H9 (cell line): ENCODE results near the gene SOX8. TPM values are rescaled to one million over a fixed set of nuclear protein-coding genes. Genes with fewer than 3 reads are reported as not detected.

Source experiments
- DNase-seq: peaks from one replicate; pipeline ENCODE4 v3.0.0-alpha.2; 2017
- H2AFZ ChIP-seq: one replicate; pipeline ENCODE4 v1.6.1; 2013; ENCODE audit warnings: mild to moderate bottlenecking, low read length, control low read depth, moderate library complexity
- H2AK5ac ChIP-seq: 2 replicates; pipeline ENCODE4 v1.6.1; 2013; ENCODE audit warnings: low read length, control low read depth, mixed read lengths; ENCODE audit not compliant: insufficient read length
- H2BK120ac ChIP-seq: one replicate; pipeline ENCODE4 v1.6.1; 2013; ENCODE audit warnings: low read depth, mild to moderate bottlenecking, low read length, control low read depth, inconsistent platforms; ENCODE audit not compliant: poor library complexity, severe bottlenecking
- H2BK12ac ChIP-seq: 2 replicates; pipeline ENCODE4 v1.6.1; 2013; ENCODE audit warnings: low read length, control low read depth, mixed read lengths, low read depth; ENCODE audit not compliant: insufficient read length
- H2BK15ac ChIP-seq: 2 replicates; pipeline ENCODE4 v1.6.1; 2013; ENCODE audit warnings: low read depth, low read length, control low read depth
- H2BK20ac ChIP-seq: one replicate; pipeline ENCODE4 v1.6.1; 2013; ENCODE audit warnings: low read depth, mild to moderate bottlenecking, low read length, control low read depth, inconsistent platforms; ENCODE audit not compliant: poor library complexity, severe bottlenecking
- H2BK5ac ChIP-seq: 2 replicates; pipeline ENCODE4 v1.6.1; 2013; ENCODE audit warnings: low read length, control low read depth, mixed read lengths; ENCODE audit not compliant: insufficient read length
- H3K14ac ChIP-seq: 2 replicates; pipeline ENCODE4 v1.6.1; 2013; ENCODE audit warnings: low read length, control low read depth; ENCODE audit not compliant: insufficient read depth
- H3K18ac ChIP-seq: 2 replicates; pipeline ENCODE4 v1.6.1; 2013; ENCODE audit warnings: low read depth, mild to moderate bottlenecking, mixed read lengths, low read length, control low read depth; ENCODE audit not compliant: insufficient read length
- H3K23ac ChIP-seq: 2 replicates; pipeline ENCODE4 v1.6.1; 2013; ENCODE audit warnings: low read length, control low read depth, mixed read lengths, low read depth; ENCODE audit not compliant: insufficient read length
- H3K23me2 ChIP-seq: 2 replicates; pipeline ENCODE4 v1.6.1; 2013; ENCODE audit warnings: low read depth, mild to moderate bottlenecking, mixed read lengths, low read length, control low read depth; ENCODE audit not compliant: insufficient read length, poor library complexity, severe bottlenecking
- H3K27ac ChIP-seq: 2 replicates; pipeline ENCODE4 v1.5.1; 2013; ENCODE audit warnings: low read length, control low read depth, mixed read lengths, low read depth; ENCODE audit not compliant: insufficient read length
- H3K27me3 ChIP-seq: 2 replicates; pipeline ENCODE4 v1.6.1; 2013; ENCODE audit warnings: low read length, control low read depth, inconsistent platforms; ENCODE audit not compliant: insufficient read depth
- H3K4ac ChIP-seq: 2 replicates; pipeline ENCODE4 v1.6.1; 2013; ENCODE audit warnings: low read depth, mild to moderate bottlenecking, control low read depth, inconsistent platforms, low read length, moderate library complexity
- H3K4me1 ChIP-seq: 2 replicates; pipeline ENCODE4 v1.6.1; 2013; ENCODE audit warnings: low read length, control low read depth, inconsistent platforms; ENCODE audit not compliant: insufficient read depth
- H3K4me2 ChIP-seq: 2 replicates; pipeline ENCODE4 v1.6.1; 2013; ENCODE audit warnings: low read length, control low read depth, mixed read lengths; ENCODE audit not compliant: insufficient read length, insufficient read depth
- H3K56ac ChIP-seq: 2 replicates; pipeline ENCODE4 v1.6.1; 2013; ENCODE audit warnings: low read depth, mild to moderate bottlenecking, mixed read lengths, low read length, control low read depth; ENCODE audit not compliant: insufficient read length
- H3K79me1 ChIP-seq: 2 replicates; pipeline ENCODE4 v1.6.1; 2013; ENCODE audit warnings: low read depth, mild to moderate bottlenecking, moderate library complexity, low read length, control low read depth, inconsistent platforms; ENCODE audit not compliant: insufficient read depth, poor library complexity, severe bottlenecking
- H3K79me2 ChIP-seq: 2 replicates; pipeline ENCODE4 v1.6.1; 2013; ENCODE audit warnings: low read length, control low read depth, inconsistent platforms; ENCODE audit not compliant: insufficient read depth
- H3K9ac ChIP-seq: 2 replicates; pipeline ENCODE4 v1.6.1; 2013; ENCODE audit warnings: low read length, control low read depth, mixed read lengths; ENCODE audit not compliant: insufficient read length; ENCODE audit errors: extremely low read depth
- H3K9me3 ChIP-seq: one replicate; pipeline ENCODE4 v1.6.1; 2013; ENCODE audit warnings: low read depth, low read length, inconsistent platforms; ENCODE audit not compliant: control insufficient read depth
- H3T11ph ChIP-seq: one replicate; pipeline ENCODE4 v1.6.1; 2013; ENCODE audit warnings: mild to moderate bottlenecking, low read length, control low read depth, inconsistent platforms
- H4K20me1 ChIP-seq: one replicate; pipeline ENCODE4 v1.6.1; 2013; ENCODE audit not compliant: control insufficient read depth, insufficient read length, insufficient read depth
- H4K5ac ChIP-seq: 2 replicates; pipeline ENCODE4 v1.6.1; 2013; ENCODE audit warnings: low read depth, mild to moderate bottlenecking, mixed read lengths, low read length, control low read depth; ENCODE audit not compliant: insufficient read length
- H4K8ac ChIP-seq: replicated peaks from 2 replicates; pipeline ENCODE4 v1.6.1; 2013; ENCODE audit warnings: low read length, control low read depth, mixed read lengths, low read depth; ENCODE audit not compliant: insufficient read length
- H4K91ac ChIP-seq: 2 replicates; pipeline ENCODE4 v1.6.1; 2013; ENCODE audit warnings: low read depth, mild to moderate bottlenecking, moderate library complexity, mixed read lengths, low read length, control low read depth; ENCODE audit not compliant: insufficient read length
- H3K27ac Mint-ChIP-seq, 3 experiments: 2 replicates in 2 of 3; 3 replicates in 1 of 3; pipeline ENCODE4 v1.8.0; 2020 to 2021; ENCODE audit warnings: mixed read lengths in 3 of 3, mild to moderate bottlenecking in 1 of 3, moderate library complexity in 1 of 3
- H3K27me3 Mint-ChIP-seq: 2 replicates; pipeline ENCODE4 v1.8.0; 2021; ENCODE audit warnings: low read depth, mild to moderate bottlenecking, moderate library complexity, mixed read lengths
- H3K36me3 Mint-ChIP-seq, 3 experiments: 2 replicates in 2 of 3; 3 replicates in 1 of 3; pipeline ENCODE4 v1.8.0; 2020 to 2021; ENCODE audit warnings: low read depth in 3 of 3, mixed read lengths in 3 of 3; ENCODE audit not compliant: insufficient read depth in 1 of 3
- H3K4me1 Mint-ChIP-seq, 2 experiments: 2 replicates each; pipeline ENCODE4 v1.8.0; 2020; ENCODE audit warnings: mixed read lengths in 2 of 2
- H3K4me3 Mint-ChIP-seq, 2 experiments: 2 replicates in 1 of 2; 3 replicates in 1 of 2; pipeline ENCODE4 v1.8.0; 2020 to 2021; ENCODE audit warnings: mild to moderate bottlenecking in 2 of 2, mixed read lengths in 2 of 2, moderate library complexity in 1 of 2
- H3K9me3 Mint-ChIP-seq, 2 experiments: 2 replicates in 1 of 2; 3 replicates in 1 of 2; pipeline ENCODE4 v1.8.0; 2020; ENCODE audit warnings: mild to moderate bottlenecking in 2 of 2, mixed read lengths in 2 of 2, moderate library complexity in 1 of 2
- CTCF ChIP-seq: fragments of 200-600 bp; sonication (generic); conservative IDR thresholded peaks from 3 replicates; pipeline ENCODE4 v1.8.0; 2021; ENCODE audit warnings: antibody characterized with exemption, mild to moderate bottlenecking
- WGBS: extraction: QIAGEN DNeasy Blood & Tissue Kit; methylation state at CpG from one replicate; pipeline ENCODE4 v1.1.7; 2013; ENCODE audit warnings: missing lambda C conversion rate, low lambda C conversion rate, mixed read lengths; ENCODE audit not compliant: insufficient read length; ENCODE audit errors: extremely low coverage; 5-methylcytosine and 5-hydroxymethylcytosine counted together
- total RNA-seq: library from RNA; stranded (reverse); gene quantifications from 2 replicates; pipeline ENCODE4 v1.2.1, GENCODE V29; 2021

SOX8 gene
- total RNA-seq, 1 experiment from 2014 or later = 8.9 TPM

GRCh38 chr16:993731-994130 is 12.2 kb downstream of the SOX8 start:
- no peak overlapping the region for H3T11ph ChIP-seq
- Mint-ChIP-seq H3K27ac (no peak overlapping the region), H3K4me3 (no peak overlapping the region), H3K36me3 (no peaks in the 10 kb centered on the region; a peak in 1 of 7 replicates), H3K4me1 (peaks cover 12 to 20% of the 10 kb centered on the region in 2 experiments), H3K9me3 (no peaks in the 10 kb centered on the region), H3K27me3 (peaks cover 9% of the 10 kb centered on the region)
- TF ChIP-seq CTCF = no peak
- H4K8ac ChIP-seq = no peak overlapping the region
- H3K79me1 ChIP-seq = no peaks in the 10 kb centered on the region
- no peak overlapping the region for H2BK5ac ChIP-seq
- H4K5ac ChIP-seq = no peak overlapping the region
- no peak overlapping the region for H2AK5ac ChIP-seq
- H3K4me1 ChIP-seq = no peaks in the 10 kb centered on the region
- no peak overlapping the region for H2BK12ac ChIP-seq
- no peak overlapping the region; the same call in 1 of the 2 replicates for H3K14ac ChIP-seq
- H4K20me1 ChIP-seq = no peaks in the 10 kb centered on the region
- no peak overlapping the region for H3K18ac ChIP-seq
- no peak overlapping the region for H3K9ac ChIP-seq
- peaks cover 7% of the 10 kb centered on the region for H3K9me3 ChIP-seq
- no peaks in the 10 kb centered on the region for H3K79me2 ChIP-seq
- no peaks in the 10 kb centered on the region for H3K27me3 ChIP-seq
- no peak overlapping the region for H3K27ac ChIP-seq
- no peak overlapping the region for H3K56ac ChIP-seq
- WGBS = no CpG with 5 or more reads among the region's 3 CpGs
- H2BK20ac ChIP-seq = no peak overlapping the region
- no peak overlapping the region for H4K91ac ChIP-seq
- no peak overlapping the region for H3K23ac ChIP-seq
- no peaks in the 10 kb centered on the region for H3K23me2 ChIP-seq
- no peak overlapping the region for H2AFZ ChIP-seq
- no peak overlapping the region for H3K4ac ChIP-seq
- no peak overlapping the region for H2BK15ac ChIP-seq
- DNase-seq = no peak
- no peak overlapping the region for H3K4me2 ChIP-seq
- no peak overlapping the region for H2BK120ac ChIP-seq
